DMS153 treated with DMSO at 0.1 percent for 48 hours (cell line): ENCODE data around the gene PGM5.

Experiments used
- DNase-seq: peaks from one replicate; lab custom pipeline; 2025; ENCODE audit not compliant: unreplicated experiment; lab: John Stamatoyannopoulos, UW

The PGM5 gene

DNA sequence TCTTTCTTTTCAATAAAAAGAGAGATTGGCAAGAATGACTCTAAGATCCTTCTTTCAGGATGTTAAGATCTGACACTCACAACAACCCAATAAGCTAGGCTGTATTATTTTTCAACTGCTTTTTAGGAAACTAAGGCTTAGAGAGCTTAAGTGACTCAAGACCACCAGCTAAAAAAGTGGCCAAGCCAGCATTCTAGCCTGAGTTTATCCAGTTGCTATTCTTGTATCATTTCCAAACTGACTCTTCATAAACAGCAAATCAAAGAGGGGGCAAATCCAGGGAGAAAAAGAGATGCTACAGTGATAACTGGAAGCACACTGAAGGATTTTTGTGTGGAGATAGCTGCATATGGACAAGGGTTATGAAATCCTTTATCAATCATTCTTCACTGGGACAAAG is 137.1 kb downstream of the PGM5 start:
- DNase-seq = no peak

DNA sequence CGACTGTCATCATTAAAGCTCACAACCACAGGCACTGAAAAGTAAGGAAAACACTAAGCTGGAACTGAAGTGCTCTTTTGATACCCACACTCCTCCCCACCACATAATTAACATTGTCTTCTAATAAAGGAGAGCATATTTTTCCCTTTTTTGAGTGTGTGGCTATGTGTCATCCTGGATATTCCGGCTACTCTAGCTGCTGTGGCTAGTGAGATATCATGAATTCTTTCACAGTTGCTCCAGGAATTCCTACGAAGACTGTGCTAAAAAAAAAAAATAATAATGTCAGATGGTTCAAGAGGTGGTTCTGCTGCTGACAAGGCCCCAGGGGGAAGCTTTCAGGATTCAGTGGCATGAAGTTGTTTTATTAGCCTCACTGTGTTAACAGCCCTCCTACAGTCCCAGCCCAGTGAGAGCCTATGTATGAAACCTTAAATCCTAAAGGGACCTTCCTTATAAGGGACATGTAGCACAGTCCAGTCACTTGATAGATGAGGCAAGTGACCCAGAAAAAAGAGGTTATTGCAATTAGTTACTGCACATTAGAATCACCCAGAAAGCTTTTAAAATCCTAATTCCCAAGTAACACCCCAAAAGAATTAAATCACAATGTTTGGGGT is 137.7 kb downstream of the PGM5 start:
- DNase-seq = no peak

GRCh38 chr9:68495247-68495646 is 138.8 kb downstream of the PGM5 start:
- no peak for DNase-seq

DNA sequence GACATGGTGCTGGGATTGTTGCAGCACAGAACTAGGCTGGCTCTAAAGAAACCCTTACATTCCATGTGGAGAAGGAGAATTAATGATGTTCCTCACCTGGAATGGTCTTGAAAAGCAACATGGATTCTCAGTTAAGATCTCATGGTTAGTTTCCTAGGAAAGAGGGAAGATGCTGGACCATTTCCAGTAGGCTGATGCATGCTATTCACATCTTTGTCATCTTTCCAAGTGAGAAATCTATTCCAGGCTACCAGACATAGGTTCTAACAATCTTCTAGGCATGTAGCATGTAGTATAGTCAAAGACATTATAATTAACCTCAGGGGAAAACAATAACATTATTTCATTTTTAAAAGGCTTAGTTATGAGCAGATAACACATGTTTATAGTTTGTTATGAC is 139.9 kb downstream of the PGM5 start:
- DNase-seq = no peak

DNA sequence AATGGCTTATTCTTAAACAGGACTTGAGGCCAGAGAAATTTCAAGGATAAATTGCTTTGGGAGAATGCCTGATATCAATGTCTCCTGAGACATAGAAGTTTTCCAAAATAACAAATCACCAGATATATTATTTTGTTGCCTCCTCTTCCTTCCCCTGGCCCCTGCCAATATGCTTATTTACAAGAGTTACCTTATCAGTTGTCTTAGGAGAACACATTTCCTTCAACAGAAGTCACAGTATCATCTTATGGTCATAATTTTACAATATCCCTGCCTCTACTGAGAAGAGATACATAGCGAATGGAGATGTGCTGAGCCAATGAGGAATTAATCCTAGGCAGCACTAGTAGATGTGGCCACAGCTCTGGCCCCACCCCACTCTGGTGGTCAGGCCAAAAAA is 141.2 kb downstream of the PGM5 start:
- DNase-seq = no peak

DNA sequence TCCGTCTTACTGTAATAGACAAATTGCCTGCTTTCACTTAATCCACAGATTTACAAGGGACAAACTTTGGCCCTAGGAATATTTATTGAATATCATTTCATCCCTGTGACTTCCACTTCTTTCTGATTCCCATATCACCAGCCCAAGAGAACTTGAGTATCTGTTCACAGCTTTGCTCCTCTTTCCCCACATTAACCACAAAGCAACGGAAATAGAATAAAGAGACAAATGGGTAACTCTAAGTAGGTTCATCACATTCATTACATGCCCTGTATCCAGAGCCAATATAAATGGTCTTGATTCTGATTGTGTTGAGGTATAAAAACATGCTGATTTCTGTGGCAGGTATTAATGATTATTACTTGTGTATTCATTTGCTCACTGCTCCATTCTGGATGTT is 142.4 kb downstream of the PGM5 start:
- DNase-seq = no peak

- no peak for DNase-seq
These were observed 144.3 kb downstream of the PGM5 start for GRCh38 chr9:68500457-68501381.

- no peak for DNase-seq
These were observed 145.9 kb downstream of the PGM5 start for GRCh38 chr9:68502279-68502678.

DNA sequence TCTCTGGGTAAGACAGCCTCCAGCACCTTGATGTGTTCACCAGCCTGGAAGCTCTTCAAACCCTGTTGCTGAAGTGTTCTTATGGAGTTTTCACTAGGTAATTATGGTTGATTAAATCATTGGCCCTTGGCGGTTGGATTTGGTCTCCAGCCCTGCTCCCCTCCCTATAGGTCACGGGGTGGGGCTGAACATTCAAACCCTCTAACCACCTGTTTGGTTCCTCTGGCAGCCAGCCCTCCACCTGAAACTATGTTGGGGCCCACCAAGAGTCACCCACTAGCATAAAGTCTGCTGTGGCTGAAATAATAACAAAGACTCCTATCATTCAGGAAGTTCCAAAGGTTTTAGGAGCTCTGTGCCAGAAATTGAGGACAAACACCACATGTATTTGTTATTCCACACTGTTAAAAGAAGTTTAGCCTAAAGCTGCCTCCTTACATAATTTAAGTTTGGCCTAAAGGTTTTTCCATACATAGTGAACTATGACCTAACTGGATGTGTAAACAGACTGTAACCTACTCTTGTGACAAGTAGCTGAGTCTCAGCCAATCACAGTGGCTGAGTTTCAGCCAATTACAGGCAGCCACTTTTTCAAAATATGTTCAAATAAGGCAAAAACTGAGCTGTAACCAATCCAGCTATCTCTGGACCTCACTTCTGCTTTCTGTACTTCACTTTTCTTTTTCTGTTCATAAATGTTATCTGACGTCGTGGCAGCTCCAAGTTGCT is 149.4 kb downstream of the PGM5 start:
- no peak for DNase-seq

DNA sequence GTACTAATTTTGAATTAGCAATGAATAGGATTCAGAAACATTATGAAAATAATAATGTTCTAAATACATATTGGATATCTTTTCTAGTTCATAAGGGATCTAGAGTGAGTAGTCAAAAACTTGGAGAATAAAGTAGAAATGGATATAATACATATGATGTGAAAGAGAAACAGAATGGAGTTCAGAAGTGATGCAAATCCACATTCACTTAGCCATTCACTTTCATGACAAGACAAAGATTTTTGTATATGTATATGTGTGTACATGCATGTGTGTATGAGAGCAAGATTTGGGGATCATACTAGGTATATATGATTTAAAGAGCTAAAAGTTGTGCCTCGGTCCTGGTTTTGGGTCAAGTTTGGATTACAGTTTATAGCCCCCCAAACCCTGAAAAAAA is 150.1 kb downstream of the PGM5 start:
- no peak for DNase-seq

GRCh38 chr9:68507130-68507805 is 150.9 kb downstream of the PGM5 start:
- DNase-seq = no peak

DNA sequence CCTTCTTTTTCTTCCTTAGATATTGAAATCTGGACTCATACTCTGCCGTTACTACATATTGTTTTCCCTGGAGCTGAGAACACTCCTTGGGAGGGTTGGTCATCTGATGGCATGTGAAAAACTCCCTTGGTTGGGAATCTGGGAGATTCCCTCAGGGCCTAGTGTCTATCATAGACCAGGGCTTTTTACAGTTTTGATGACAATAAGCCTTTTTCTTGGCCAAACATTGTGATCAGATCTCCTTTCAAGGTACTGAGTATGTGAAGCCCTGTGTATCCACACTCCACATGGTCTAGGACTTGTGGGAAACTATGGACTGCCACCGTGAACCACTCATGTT is 151.4 kb downstream of the PGM5 start:
- DNase-seq = no peak

DNA sequence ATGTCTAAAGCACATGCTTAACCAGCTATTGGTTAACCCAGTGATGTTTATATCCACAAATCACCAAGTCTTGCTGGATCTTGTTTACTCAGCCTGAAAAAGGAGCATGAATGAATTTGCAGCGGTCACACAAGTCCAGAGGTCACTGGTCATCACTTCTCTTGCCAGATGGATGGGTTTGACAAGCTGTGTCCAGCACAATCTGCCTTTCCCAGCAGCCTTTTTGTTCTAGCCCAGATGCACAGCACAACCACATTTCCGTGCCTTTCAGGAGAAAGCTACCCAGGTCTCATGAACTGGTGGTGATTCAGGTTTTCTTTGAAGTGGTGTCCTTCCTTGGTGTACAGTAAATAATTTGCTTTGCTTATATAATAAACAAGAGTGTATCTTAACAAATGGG is 152.1 kb downstream of the PGM5 start:
- no peak for DNase-seq

- no peak for DNase-seq
These were observed 153.3 kb downstream of the PGM5 start for GRCh38 chr9:68509689-68510088.

- DNase-seq = no peak
These were observed 157.0 kb downstream of the PGM5 start for GRCh38 chr9:68513385-68513784.

- no peak for DNase-seq
These were observed 157.6 kb downstream of the PGM5 start for GRCh38 chr9:68513981-68514380.

- no peak for DNase-seq
These were observed 159.1 kb downstream of the PGM5 start for GRCh38 chr9:68515326-68516017.

DNA sequence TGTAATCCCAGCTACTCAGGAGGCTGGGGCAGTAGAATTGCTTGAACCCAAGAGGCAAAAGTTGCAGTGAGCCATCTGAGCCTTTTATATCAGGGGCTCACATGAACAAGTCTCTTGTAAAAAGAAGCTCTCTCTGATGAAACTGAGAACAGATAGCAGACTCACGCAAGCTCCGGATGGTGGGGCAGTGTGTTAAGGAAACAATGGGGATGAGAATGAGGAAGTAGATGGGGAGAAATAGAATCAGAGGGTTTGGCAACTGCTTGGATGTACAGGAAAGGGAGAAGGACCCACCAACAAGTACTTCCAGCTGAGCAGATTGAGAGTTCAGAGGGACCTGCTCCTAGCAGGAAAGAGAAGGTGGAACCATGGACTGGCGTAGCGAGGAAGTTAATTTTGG is 165.7 kb downstream of the PGM5 start:
- no peak for DNase-seq

DNA sequence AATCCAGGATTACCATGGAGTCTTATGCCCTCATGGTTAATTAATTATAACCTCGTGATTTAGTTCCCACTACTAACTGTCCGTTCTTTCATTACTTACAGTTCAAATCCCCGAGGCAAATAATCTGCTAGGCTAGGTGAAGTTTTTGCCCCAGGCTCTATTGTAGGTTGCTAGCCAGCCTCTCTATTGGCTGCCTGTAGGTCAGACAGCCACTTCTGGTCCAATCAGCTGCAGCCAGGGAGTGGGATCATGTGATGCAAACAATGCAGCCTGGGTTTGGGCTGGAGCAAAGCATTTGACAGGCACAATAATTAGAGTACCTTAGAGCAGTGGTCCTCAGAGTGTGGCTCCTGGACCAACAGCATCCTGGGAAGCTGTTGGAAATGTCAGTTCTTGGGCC is 166.5 kb downstream of the PGM5 start:
- no peak for DNase-seq

GRCh38 chr9:68523367-68523936 is 167.0 kb downstream of the PGM5 start:
- no peak for DNase-seq

GRCh38 chr9:68530618-68531017 is 174.2 kb downstream of the PGM5 start:
- DNase-seq = no peak
